Hypothalamus (tissue), 51 donors: ENCODE measurements around the gene CHMP1A.

Experiments
- DNase-seq, 51 donors: peaks; one replicate each; lab custom pipeline; 2025; lab: John Stamatoyannopoulos, UW

The CHMP1A gene

DNA sequence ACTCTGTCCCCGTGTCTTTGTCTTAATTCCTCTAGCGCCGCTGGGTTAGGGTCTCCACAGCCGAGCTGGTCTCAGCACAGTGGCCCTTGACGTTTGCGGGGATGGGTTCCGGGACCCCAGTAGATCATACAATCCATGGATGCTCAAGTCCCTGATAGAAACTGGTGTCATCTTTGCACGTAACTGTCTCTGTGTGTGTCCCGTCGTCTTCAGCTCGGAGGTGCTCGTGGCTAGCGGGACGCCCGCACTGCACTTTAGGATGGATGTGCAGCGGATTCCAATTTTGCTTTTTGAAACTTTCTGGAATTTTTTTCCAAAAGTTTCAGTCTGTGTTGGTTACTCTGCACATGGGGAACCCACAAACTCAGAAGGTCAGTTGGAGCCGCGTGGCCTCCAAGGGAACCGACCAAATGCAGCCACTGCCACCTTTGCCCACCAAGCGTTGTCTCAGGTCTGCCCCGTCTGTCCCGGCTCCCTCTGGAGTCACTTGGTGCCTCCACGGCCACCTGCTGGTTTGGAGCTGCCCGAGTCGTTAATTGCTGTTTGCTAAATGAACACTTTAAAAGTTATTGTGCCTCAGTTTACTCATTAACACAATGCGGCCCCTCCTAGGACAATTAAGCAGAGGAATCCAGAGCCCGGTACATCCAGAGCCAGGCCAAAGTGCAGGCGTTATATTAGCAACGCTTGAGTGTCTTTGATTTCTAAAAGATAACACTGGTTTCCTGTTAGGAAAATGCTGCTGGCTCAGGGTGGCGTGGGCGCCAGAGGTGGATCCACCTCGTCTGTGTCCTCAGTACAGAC, 49.4 kb downstream of the CHMP1A start:
- DNase-seq: no peak

- DNase-seq: no peak
Observed at GRCh38 chr16:89607453-89607852, 50.1 kb downstream of the CHMP1A start.

- DNase-seq: no peak
Observed at GRCh38 chr16:89606006-89606405, 51.5 kb downstream of the CHMP1A start.

GRCh38 chr16:89605186-89605970, 52.1 kb downstream of the CHMP1A start:
- no peak for DNase-seq

GRCh38 chr16:89604764-89605163, 52.7 kb downstream of the CHMP1A start:
- DNase-seq: no peak

DNA sequence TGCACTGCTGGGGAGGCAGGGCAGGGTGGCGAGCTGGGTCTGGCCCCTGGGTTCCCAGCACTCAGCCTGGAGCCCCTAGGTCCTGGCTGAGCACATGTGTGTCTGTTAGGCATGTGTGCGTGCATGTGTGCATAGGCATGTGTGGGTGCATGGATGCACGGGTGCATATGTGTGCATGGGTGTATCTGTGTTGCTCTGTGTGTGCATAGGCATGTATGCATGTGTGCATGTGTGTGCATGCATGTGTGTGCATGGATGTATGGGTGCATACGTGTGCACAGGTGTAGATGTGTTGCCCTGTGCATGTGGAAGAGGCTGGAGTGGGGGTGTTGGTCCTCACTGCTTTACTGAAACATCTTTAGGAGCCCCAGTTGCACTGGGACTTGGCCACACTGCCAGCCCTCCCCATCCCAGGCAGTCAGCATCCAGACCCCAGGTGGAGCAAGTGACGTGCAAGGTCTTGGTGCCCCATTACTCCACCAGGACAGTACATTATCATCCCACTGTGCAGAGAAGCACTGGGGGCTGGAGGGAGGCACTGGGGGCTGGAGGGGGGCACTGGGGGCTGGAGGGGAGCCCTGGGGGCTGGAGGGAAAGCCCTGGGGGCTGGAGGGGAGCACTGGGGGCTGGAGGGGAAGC, 54.4 kb downstream of the CHMP1A start:
- no peak for DNase-seq

DNA sequence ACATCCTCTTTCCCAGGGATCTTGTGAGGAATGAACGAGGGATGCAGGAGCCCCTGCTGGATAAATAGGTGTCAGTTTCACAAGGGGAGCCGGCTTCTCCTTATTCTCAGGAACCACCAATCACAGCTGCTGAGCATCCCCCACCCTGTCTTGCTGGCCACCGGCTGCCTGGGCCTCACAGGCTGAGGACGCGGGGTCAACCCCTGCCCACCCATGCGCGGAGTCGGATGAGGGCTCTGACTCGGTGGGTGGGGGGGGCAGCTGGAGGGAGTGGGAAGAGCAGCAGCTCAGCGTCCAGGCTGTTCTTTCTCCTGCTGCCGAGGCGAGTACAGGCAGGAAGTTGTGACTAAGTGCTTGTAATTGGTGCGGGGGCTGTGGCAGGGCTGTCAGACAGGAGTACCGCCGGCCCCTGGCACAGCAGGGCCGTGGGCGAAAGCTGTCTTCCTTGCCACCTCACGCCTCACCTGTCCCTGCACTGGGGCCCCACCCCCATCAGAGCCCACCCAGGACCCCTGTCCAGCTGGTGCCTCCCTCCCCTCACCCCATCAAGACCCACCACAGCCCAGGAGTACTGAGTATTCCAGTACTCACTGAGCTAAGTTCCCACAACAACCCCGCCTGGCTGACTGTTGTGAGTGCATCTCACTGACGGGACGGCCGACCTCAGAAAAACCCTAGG, 55.1 kb downstream of the CHMP1A start:
- DNase-seq: peak in 15 of 51 donors; percentile 6 to 79 (median 17)

- DNase-seq: no peak
Observed at GRCh38 chr16:89601906-89602272, 55.6 kb downstream of the CHMP1A start.

DNA sequence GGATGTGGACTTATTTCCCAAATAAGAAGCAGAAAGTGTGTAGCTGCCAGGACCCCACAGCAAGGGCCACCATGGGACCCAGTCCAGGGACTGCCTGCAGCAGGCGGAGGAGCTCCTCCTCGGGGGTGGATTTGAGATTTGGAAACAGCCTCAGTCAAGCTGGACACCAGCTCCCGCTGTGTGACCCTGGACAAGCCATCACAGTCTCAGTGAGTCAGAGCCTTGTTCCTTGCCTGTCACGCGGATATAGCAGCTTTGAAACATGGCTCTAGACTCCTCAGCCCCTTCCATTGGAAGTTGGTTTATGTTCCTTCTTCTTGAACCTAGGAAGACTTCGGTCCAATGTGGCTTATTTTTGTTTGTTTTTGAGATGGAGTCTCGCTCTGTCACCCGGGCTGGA, 56.6 kb downstream of the CHMP1A start:
- no peak for DNase-seq

- no peak for DNase-seq
Observed at GRCh38 chr16:89600427-89600826, 57.1 kb downstream of the CHMP1A start.

- DNase-seq: no peak
Observed at GRCh38 chr16:89599902-89600301, 57.6 kb downstream of the CHMP1A start.

DNA sequence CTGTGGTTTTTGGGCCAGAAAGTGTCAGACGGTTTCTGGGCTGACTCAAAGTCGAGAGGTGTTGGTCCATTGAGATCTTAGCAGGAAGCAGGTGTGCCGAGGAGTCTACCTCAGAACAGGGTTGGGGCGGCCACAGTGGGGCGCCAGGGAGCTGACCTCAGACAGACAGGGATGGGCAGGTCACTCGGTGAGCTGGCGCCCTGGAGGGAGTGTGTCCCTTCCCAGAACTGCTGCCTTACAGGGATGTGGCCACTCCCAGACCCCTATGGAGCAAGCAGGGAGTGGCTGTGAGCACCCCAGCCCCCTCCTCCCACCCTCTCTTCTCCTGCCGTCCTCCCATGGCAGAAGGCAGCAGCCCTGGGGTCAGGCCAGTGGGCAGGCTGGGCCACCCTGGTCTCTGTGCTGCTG, 58.1 kb downstream of the CHMP1A start:
- peak in 1 of 51 donors; percentile 5 for DNase-seq

GRCh38 chr16:89598199-89598598, 59.3 kb downstream of the CHMP1A start:
- peak in 2 of 51 donors; percentile 9 to 10 for DNase-seq

DNA sequence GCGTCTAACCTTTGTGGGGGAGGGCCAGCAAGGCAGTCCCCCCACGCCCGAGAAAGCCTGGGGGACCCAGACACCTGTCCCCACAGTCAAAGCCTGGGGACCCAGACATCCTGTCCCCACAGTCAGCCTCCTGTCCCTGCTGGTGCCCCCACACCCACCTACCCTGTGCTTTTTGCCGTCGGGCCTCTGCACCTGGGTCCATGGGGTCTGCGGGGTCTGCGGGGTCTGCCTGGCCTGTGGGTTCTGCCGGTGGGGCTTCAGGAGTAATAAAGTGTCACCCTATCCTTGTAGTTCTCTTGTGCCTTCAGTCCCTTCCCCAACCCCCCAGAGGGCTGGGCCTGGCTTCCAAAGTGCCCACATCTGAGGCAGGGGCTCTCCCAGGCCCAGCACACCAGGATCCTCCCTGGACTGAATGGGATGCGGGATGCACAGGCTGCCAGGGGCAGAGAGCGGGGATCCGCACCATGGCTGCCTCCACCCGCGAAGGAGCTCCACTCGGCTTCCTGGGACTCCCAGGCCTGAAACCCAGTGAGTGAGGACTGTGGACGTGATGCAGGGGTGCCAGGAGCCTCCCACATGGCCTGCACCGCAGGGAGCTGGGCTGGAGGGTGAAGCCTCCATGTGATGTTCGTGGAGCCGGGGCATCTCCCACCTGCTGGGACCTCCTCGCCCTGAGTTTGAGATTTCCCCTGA, 60.4 kb downstream of the CHMP1A start:
- no peak for DNase-seq

GRCh38 chr16:89596061-89596689, 61.3 kb downstream of the CHMP1A start:
- no peak for DNase-seq

DNA sequence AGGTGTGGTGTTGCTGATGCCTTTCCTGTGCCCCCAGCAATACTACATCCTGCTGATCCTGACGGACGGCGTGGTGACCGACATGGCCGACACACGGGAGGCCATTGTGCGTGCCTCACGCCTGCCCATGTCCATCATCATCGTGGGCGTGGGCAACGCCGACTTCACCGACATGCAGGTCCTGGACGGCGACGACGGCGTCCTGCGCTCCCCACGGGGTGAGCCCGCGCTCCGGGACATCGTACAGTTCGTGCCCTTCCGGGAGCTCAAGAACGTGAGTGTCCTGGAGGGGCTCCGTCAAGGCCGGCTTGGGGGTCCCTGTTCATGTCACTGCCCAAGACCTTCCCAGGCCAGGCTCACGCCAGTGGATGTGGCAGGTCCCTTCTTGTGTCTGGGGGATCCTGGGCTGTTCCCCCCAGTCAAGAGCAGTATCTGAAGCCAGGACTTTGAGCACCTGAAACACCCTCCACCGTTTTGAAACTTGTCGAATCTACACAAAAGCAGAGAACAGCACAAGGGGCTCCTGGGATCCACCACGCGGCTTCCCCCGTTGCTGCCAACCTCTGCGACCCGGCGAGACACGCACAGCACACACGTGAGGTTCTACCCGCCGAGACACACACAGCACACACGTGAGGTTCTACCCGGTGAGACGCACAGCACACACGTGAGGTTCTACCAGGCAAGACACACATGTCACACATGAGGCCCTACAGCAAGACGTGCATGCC, 62.0 kb downstream of the CHMP1A start:
- no peak for DNase-seq
